Activated T-cell treated with anti-CD3 and anti-CD28 coated beads, Interleukin-2, amount 50 U/mL, for 24 hours (primary cell): ENCODE data around the gene CYB5B.
"Not testable (repeated sequence)": the region's sequence is repeated elsewhere in the genome, so short reads cannot be mapped to it uniquely, and the experiment has no call there.

Source experiments
- DNase-seq: peaks from one replicate; pipeline ENCODE4 v3.0.0-alpha.2; 2020
- H3K27ac Mint-ChIP-seq: 2 replicates; pipeline ENCODE4 v1.8.0; 2020; ENCODE audit warnings: mild to moderate bottlenecking, mixed read lengths
- H3K27me3 Mint-ChIP-seq: 2 replicates; pipeline ENCODE4 v1.8.0; 2020; ENCODE audit warnings: mixed read lengths
- H3K36me3 Mint-ChIP-seq: 2 replicates; pipeline ENCODE4 v1.8.0; 2020; ENCODE audit warnings: low read depth, mixed read lengths
- H3K4me1 Mint-ChIP-seq: 2 replicates; pipeline ENCODE4 v1.8.0; 2020; ENCODE audit warnings: low read depth, mixed read lengths
- H3K4me3 Mint-ChIP-seq: 2 replicates; pipeline ENCODE4 v1.8.0; 2020; ENCODE audit warnings: mild to moderate bottlenecking, moderate library complexity, mixed read lengths
- H3K9me3 Mint-ChIP-seq: 2 replicates; pipeline ENCODE4 v1.8.0; 2020; ENCODE audit warnings: mixed read lengths

CYB5B gene

DNA sequence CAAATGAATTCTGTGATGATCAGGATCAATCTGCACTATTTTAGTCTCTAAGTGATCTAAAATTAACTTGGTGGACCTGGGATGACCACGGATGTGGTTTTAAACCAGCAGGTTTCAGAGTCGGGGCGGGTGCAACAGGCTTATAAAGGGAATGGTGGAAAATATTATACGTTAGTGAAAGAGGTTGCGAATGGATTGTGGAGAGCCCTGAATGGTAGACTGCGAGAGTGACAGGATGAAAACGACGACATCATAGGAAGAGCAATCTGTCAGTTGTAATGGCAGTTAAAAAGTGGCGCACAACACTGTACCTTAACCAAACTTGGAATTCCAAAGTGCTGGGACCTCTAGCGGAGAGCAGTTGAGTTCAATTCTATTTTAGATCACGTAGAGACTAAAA, 1.2 kb upstream of the CYB5B start:
- Mint-ChIP-seq H3K4me3 (peak overlapping the region; percentile 100), H3K36me3 (peaks cover 41% of the 10 kb centered on the region), H3K27ac (peak overlapping the region; percentile 22), H3K9me3 (no peaks in the 10 kb centered on the region), H3K27me3 (no peaks in the 10 kb centered on the region), H3K4me1 (peaks cover 33% of the 10 kb centered on the region)
- DNase-seq: no peak

DNA sequence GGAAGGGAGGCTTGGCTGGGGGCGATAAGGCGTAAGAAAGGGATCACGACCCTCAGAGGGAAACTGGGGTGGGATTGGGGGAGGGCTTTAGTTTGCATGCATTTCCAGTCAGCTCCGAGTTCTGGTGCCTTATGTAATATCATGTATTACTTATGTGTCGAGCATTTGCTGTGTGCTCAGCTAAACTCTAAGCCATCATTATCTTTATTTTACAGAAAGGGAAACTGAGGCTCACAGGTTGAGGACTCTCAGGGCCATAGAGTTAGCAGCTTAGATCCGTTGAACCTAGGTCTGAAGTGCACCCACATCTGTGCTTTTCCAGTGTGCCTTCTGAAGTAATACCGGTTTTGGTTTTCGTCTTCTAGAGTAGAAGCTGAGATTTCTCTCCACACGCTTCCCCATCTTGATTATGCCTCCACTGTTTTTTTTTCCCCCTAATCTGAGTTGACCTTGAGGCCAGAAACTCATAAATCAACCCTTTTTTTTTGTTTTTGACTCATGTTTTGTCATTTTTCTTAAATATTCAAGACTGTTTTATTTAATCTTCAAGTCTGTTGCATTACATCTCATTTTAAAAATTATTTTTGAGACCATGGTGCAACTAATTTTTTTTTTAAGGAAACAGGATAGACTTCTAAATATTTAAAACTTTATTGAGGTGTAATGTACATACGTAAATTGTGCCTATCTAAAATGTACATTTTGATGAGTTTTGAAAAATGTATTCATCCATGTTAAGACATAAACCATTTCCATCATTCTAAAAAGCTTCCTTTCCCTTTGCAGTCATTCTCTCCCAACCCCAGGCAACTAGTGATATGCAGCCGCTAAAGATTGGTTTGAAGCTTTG, 741 bp downstream of the CYB5B start:
- peaks cover 61% of the 10 kb centered on the region for H3K36me3 Mint-ChIP-seq
- H3K27me3 Mint-ChIP-seq: no peaks in the 10 kb centered on the region
- peaks cover 47% of the 10 kb centered on the region for H3K4me1 Mint-ChIP-seq
- peaks cover 11% of the 10 kb centered on the region for H3K9me3 Mint-ChIP-seq
- H3K4me3 Mint-ChIP-seq: peak overlapping the region; percentile 100
- no peak for DNase-seq
- H3K27ac Mint-ChIP-seq: peak overlapping the region; percentile 99

DNA sequence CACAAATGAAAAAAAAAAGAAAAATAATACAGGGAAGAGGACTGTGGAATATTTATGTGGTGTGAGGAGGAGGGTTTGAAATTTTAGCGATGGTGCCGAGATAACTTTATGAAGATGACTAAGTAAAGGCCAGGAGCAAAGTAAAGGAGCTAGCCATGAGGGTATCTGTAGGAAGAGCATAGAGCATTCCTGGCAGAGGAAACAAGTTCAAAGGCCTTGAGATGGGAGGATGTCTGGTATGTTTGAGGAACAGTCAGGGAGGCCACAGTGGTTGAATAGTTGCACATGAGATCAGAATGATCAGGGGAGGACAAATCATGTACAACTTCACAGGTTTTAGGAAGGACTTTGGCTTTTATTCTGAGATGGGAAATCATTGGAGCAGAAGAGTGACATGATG, 4.2 kb downstream of the CYB5B start:
- Mint-ChIP-seq H3K36me3 (peaks cover 91% of the 10 kb centered on the region), H3K4me3 (no peak overlapping the region), H3K4me1 (peaks cover 64% of the 10 kb centered on the region), H3K27me3 (no peaks in the 10 kb centered on the region), H3K27ac (peak overlapping the region; percentile 70), H3K9me3 (peaks cover 11% of the 10 kb centered on the region)
- DNase-seq: no peak

DNA sequence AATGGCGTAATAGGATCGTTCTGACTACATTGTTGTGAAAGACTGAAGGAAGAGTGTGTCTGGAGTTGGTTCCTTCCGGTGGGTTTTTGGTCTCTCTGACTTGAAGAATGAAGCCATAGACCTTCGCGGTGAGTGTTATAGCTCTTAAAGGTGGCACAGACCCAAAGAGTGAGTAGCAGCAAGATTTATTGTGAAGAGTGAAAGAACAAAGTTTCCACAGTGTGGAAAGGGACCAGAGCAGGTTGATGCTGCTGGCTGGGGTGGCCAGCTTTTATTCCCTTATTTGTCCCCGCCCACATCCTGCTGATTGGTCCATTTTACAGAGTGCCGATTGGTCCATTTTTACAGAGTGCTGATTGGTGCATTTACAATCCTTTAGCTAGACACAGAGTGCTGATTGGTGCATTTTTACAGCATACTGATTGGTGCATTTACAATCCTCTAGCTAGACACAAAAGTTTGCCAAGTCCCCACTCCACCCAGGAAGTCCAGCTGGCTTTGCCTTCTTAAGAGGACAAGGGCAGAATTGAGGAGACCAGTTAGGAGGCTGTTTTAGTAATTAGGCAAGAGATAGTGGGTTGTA, 4.7 kb downstream of the CYB5B start:
- H3K9me3 Mint-ChIP-seq: peaks cover 11% of the 10 kb centered on the region
- peaks cover 67% of the 10 kb centered on the region for H3K4me1 Mint-ChIP-seq
- not testable (repeated sequence) for DNase-seq, H3K27me3 Mint-ChIP-seq, H3K4me3 Mint-ChIP-seq
- H3K27ac Mint-ChIP-seq: peak overlapping the region; percentile 70
- peaks cover 93% of the 10 kb centered on the region for H3K36me3 Mint-ChIP-seq

DNA sequence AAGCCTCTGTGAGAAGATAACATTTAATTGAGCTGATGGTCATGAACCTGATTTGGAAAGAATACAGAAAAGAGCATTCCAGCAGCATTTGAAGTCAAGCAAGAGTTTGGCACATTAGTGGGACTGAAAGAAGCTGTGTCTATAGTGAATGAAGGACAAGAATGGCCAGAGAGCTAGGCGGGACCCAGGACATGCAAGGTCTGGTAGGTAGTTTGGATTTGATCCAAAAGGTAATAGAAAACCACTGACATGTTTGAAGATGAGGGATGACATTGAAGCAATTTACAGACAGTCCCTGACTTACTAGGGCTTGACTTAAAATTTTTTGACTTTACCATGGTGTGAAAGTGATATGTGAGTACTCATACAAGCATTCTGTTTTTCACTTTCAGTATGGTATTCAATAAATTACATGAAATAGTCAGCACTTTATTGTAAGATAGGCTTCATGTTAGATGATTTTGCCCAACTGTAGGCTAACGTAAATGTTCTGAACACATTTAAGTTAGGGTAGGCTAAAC, 7.6 kb downstream of the CYB5B start:
- H3K27ac Mint-ChIP-seq: peak overlapping the region; percentile 83
- peaks cover 73% of the 10 kb centered on the region for H3K4me1 Mint-ChIP-seq
- DNase-seq: no peak

DNA sequence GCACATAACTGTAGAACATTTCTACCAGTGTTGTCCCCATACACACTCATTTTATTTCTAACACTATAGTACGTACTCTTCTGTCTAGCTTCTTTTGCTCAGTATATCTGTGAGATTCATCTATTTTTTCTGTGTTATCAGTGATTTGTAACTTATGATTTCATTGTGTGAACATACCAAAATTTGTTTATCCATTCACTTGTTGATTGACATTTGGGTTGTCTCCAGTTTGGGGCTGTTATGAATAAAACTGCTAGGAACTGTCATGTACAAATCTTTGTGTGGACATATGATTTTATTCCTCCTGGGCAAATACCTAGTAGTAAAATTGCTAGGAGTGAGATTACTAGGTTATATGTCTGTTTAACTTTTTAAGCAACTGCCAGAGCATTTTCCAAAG, 9.6 kb downstream of the CYB5B start:
- Mint-ChIP-seq H3K4me1 (peaks cover 76% of the 10 kb centered on the region), H3K36me3 (peaks cover 88% of the 10 kb centered on the region), H3K27ac (peak overlapping the region; percentile 83), H3K9me3 (peaks cover 4% of the 10 kb centered on the region), H3K27me3 (no peaks in the 10 kb centered on the region), H3K4me3 (no peak overlapping the region)
- DNase-seq: no peak

More for the DNA sequence above, 7.6 kb downstream of the CYB5B start:
- no peak overlapping the region for H3K4me3 Mint-ChIP-seq
- no peaks in the 10 kb centered on the region for H3K27me3 Mint-ChIP-seq
- peaks cover 94% of the 10 kb centered on the region for H3K36me3 Mint-ChIP-seq
- peaks cover 11% of the 10 kb centered on the region for H3K9me3 Mint-ChIP-seq

DNA sequence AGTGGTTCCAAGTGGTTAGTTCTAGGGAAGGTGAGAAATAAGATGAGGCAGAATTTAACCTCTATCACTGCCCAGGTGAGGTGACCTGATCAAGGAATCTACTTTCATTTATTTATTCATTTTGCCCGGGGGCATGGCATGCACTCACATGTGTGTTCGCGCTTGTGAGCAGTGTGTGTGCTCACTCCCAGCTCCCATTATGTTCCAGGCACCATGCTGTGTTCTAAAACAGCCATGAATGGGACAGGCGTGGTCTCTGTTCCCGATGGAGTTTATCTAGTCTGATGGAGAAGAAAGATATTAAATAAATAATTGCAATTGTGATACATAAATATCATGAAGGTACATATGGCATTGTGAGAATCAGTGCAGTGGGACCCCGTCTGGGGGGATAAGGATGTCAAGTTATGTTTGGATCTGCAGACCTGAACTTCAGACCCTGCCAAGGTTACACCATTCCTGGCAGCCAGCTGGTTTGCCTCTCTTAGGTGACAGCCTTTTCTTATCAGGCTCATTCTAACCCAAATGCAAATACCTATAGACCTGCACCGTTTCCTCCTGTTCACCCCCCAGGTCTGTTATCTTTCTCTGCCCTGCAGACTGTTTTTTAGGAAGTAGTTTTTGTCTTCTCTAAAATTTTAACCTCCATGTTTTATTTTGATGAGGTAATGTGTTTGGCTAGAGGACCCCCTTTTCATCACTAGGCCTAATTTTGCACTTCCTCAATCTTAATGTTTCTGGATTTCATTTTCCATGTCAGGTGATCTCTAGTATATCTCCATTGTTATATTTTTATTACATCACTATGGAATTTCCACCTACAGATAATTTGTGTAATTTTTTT, 11.8 kb downstream of the CYB5B start:
- H3K27ac Mint-ChIP-seq: peak overlapping the region; percentile 28
- H3K4me1 Mint-ChIP-seq: peaks cover 79% of the 10 kb centered on the region
- DNase-seq: no peak
- H3K9me3 Mint-ChIP-seq: no peaks in the 10 kb centered on the region
- no peak overlapping the region for H3K4me3 Mint-ChIP-seq
- no peaks in the 10 kb centered on the region for H3K27me3 Mint-ChIP-seq
- H3K36me3 Mint-ChIP-seq: peaks cover 88% of the 10 kb centered on the region

DNA sequence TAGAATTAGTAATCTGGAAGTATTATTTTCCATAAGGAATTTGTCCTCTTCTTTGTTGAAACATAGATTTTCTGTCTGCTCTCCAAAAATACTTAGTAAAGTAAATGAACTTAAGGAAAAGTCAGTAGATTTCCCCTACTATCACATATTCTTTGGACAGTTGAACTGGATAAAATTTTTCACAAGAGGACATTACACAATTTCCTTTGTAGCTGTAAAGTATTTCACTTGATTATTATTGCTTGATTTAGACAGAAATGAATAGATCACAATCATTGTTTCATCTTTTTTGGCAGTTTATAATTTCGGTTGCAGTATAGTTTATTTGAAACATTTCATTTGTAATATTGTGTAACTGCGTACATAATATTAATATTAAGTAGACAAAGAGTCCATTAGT, 12.5 kb downstream of the CYB5B start:
- no peak for DNase-seq
- Mint-ChIP-seq H3K4me1 (peaks cover 78% of the 10 kb centered on the region), H3K4me3 (no peak overlapping the region), H3K36me3 (peaks cover 88% of the 10 kb centered on the region), H3K27me3 (no peaks in the 10 kb centered on the region), H3K27ac (no peak overlapping the region), H3K9me3 (no peaks in the 10 kb centered on the region)

DNA sequence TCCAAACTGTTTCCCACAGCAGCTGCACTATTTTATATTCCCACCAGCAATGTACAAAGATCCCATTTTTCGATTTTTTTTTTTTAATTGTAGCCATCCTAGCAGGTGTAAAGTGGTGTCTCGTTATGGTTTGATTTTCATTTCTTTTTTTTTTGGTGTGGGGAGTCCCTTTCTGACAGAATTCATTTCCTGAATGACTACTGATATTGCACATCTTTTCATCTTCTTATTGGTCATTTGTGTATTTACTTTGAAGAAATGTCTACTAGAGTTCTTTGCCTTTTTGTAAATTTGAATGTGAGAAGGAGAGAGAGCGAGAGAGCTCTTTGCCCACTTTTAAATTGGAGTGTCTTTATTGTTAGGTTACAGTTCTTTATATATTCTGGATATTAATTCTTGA, 14.0 kb downstream of the CYB5B start:
- peak overlapping the region; percentile 80 for H3K27ac Mint-ChIP-seq
- no peak for DNase-seq
- peaks cover 81% of the 10 kb centered on the region for H3K36me3 Mint-ChIP-seq
- H3K27me3 Mint-ChIP-seq: no peaks in the 10 kb centered on the region
- H3K4me3 Mint-ChIP-seq: peak overlapping the region; percentile 7
- no peaks in the 10 kb centered on the region for H3K9me3 Mint-ChIP-seq
- H3K4me1 Mint-ChIP-seq: peaks cover 70% of the 10 kb centered on the region

DNA sequence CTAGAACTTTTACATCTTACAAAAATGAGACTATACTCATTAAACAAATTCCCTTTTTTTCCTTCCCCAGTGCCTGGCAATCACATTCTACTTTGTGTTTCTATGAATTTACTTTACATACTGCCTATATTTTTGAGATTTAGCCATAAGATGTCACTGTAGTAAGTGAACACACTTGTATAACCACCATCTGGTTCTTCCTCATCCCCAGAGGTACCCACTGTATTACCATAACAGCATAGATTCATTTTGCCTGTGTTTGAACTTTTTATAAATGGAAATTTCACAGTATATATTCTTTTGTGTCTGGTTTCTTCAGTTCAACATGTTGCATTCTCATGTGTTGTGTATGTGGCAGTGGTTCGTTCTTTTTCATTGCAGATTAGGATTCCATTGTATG, 15.8 kb downstream of the CYB5B start:
- peaks cover 72% of the 10 kb centered on the region for H3K36me3 Mint-ChIP-seq
- DNase-seq: no peak
- H3K4me3 Mint-ChIP-seq: no peak overlapping the region
- H3K27me3 Mint-ChIP-seq: no peaks in the 10 kb centered on the region
- H3K27ac Mint-ChIP-seq: no peak overlapping the region
- H3K9me3 Mint-ChIP-seq: no peaks in the 10 kb centered on the region
- H3K4me1 Mint-ChIP-seq: peaks cover 71% of the 10 kb centered on the region

DNA sequence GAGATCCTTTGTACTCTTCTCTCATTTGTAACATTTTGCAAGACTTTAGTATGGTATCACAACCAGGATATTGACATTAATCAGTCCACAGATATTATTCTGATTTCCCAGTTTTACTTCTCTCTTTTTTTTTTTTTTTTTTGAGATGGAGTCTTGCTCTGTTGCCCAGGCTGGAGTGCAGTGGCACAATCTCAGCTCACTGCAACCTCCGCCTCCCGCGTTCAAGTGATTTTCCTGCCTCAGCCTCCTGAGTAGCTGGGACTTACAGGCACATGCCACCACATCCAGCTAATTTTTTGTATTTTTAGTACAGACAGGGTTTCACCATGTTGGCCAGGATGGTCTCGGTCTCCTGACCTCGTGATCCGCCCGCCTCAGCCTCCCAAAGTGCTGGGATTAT, 16.6 kb downstream of the CYB5B start:
- not testable (repeated sequence) for DNase-seq, H3K9me3 Mint-ChIP-seq, H3K27ac Mint-ChIP-seq, H3K4me3 Mint-ChIP-seq, H3K27me3 Mint-ChIP-seq
- H3K36me3 Mint-ChIP-seq: peaks cover 66% of the 10 kb centered on the region
- H3K4me1 Mint-ChIP-seq: peaks cover 68% of the 10 kb centered on the region

DNA sequence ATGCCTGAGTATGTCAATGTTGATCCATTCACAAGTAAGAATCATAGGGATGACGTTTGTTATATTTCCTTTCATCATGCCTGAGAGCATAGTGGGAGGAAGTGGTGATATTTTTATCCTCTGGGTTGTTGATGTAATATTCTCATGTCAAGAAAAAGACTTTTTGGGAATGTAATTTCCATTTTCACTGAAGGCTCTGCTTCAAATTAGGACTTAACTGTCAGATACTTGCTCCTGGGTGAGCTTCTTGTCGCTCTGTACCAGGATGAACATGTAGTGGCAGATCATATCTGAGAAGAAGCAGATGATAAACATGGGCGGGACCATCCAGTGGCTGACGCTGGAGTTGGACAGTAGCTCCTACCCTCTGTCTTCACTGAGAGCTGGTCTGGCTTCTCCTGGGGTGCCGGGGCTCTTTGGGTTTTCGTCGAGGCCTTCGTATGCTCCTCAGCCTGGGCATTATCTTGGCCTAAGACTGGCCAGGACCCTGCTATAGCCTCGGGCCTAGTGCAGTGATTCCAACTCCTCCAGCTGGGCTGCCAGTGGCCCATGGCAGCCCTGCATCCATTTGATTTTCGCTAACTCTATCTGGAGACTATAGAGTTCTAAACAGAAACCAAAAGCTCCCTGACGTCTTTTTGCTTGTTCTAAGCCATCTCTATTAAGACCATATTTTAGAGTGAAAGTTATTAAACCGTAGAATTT, 19.7 kb downstream of the CYB5B start:
- DNase-seq: peak; percentile 40
- Mint-ChIP-seq H3K9me3 (no peaks in the 10 kb centered on the region), H3K27ac (peak overlapping the region; percentile 91), H3K4me1 (peaks cover 49% of the 10 kb centered on the region), H3K4me3 (peak overlapping the region; percentile 71), H3K27me3 (no peaks in the 10 kb centered on the region), H3K36me3 (peaks cover 66% of the 10 kb centered on the region)

DNA sequence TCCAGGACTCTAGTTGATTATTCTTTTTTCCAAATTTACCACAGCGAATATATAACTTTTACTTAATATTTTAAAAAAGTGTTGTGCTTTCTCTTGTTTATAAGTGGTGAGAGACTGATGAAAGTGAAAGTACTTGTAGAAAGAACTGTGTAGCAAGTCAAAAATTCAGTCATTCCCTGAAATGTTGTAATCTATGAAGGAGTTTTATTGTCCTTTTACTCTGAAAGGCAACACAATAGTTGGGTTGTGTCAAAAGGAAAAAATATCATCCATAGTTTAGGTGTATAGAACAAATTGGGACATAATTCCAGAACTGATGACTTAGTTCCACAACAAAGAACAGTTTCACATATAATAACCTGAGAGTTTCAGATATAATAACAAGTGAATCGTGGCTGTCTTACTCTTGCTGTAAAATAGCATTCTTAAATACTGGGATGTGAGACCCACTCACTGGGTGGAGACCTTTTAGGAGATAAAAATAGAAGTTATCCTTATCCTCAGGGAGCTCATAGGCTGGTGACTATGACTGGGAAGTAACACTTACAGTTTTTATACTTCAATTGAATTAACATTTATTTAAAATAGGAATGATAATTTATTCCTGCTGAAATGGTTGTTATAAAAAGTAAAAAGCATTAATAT, 20.6 kb downstream of the CYB5B start:
- Mint-ChIP-seq H3K4me1 (peaks cover 47% of the 10 kb centered on the region), H3K4me3 (peak overlapping the region; percentile 71), H3K27me3 (no peaks in the 10 kb centered on the region), H3K9me3 (no peaks in the 10 kb centered on the region), H3K36me3 (peaks cover 67% of the 10 kb centered on the region), H3K27ac (peak overlapping the region; percentile 91)
- DNase-seq: no peak
